HepG2 (cell line): ENCODE data around the gene EIF3B. TPM values are rescaled to one million over a fixed set of nuclear protein-coding genes. Genes with fewer than 3 reads are reported as not detected.

ENCODE experiments used
- ATAC-seq: fragments of 200-7000 bp; cut with Tn5 transposase; 3 replicates; pipeline ENCODE4 v1.9.1; 2020; ENCODE audit warnings: mild to moderate bottlenecking, moderate library complexity
- BruUV-seq: library from RNA; stranded (reverse); fragments of 400-500 nt; replicated peaks from 2 replicates; lab custom pipeline; 2021; lab: Mats Ljungman, UMichigan
- CTCF ChIA-PET: fragments of 300-600 bp; formaldehyde crosslinking; extraction: SDS; loops from one replicate; lab custom pipeline; 2021; ENCODE audit warnings: low total read pairs, inconsistent platforms, low intra/inter-chr PET ratio; lab: Yijun Ruan, JAX
- POLR2A ChIA-PET: fragments of 350-600 bp; sonication (Branson Sonifier 250); formaldehyde crosslinking; loops from one replicate; lab custom pipeline; 2020; ENCODE audit warnings: antibody characterized with exemption, inconsistent platforms; lab: Yijun Ruan, JAX
- DNase-seq: peaks from one replicate; pipeline ENCODE4 v3.0.0-alpha.2; 2015; ENCODE audit warnings: low spot score
- FAIRE-seq: peaks from 3 replicates; lab custom pipeline; 2011; peaks lifted over from hg19 to GRCh38; lab: Jason Lieb, UNC
- H2AFZ ChIP-seq: one replicate; pipeline ENCODE4 v1.6.1; 2011; ENCODE audit warnings: low read length, inconsistent platforms
- H3K27ac ChIP-seq: fragments of 300-600 bp; 3 replicates; pipeline ENCODE4 v1.8.0; 2011; ENCODE audit warnings: mixed run types, mild to moderate bottlenecking, mixed read lengths, low read length, inconsistent platforms; ENCODE audit not compliant: insufficient read depth; ENCODE audit errors: extremely low read length
- H3K27me3 ChIP-seq, 2 experiments: fragments of 200-600 bp in 1 of 2; 2 replicates in 1 of 2; 3 replicates in 1 of 2; pipeline versions ENCODE4 v1.6.0 to v1.8.0; 2011; ENCODE audit warnings: low read length in 2 of 2, mild to moderate bottlenecking in 2 of 2, moderate library complexity in 2 of 2, inconsistent platforms in 1 of 2; ENCODE audit not compliant: insufficient read depth in 2 of 2, control insufficient read depth in 1 of 2
- H3K36me3 ChIP-seq, 2 experiments: fragments of 200-600 bp in 1 of 2; replicated peaks in 1 of 2; 2 replicates in 1 of 2; 3 replicates in 1 of 2; pipeline versions ENCODE4 v1.5.1 to v1.8.0; 2011; ENCODE audit warnings: low read length in 2 of 2, inconsistent platforms in 1 of 2; ENCODE audit not compliant: insufficient read depth in 2 of 2, control insufficient read depth in 1 of 2
- H3K4me1 ChIP-seq: 2 replicates; pipeline ENCODE4 v1.5.1; 2012; ENCODE audit warnings: low read length, inconsistent platforms; ENCODE audit not compliant: insufficient read depth
- H3K4me2 ChIP-seq: 2 replicates; pipeline ENCODE4 v1.6.0; 2011; ENCODE audit warnings: low read depth, low read length, inconsistent platforms
- H3K4me3 ChIP-seq, 3 experiments: fragments of 200-600 bp in 1 of 3; sonication (generic), shearing (Covaris generic) in 1 of 3; replicated peaks in 1 of 3; 2 replicates each; pipeline ENCODE4 v1.5.1; 2011 to 2016; ENCODE audit warnings: low read length in 3 of 3, inconsistent platforms in 2 of 3, low read depth in 2 of 3, mild to moderate bottlenecking in 2 of 3, control low read depth in 1 of 3, mixed read lengths in 1 of 3; ENCODE audit not compliant: insufficient read depth in 1 of 3
- H3K79me2 ChIP-seq: one replicate; pipeline ENCODE4 v1.6.1; 2011; ENCODE audit warnings: low read length, inconsistent platforms; ENCODE audit not compliant: insufficient read depth
- H3K9ac ChIP-seq: 2 replicates; pipeline ENCODE4 v1.6.0; 2011; ENCODE audit warnings: mild to moderate bottlenecking, low read depth, low read length, inconsistent platforms; ENCODE audit not compliant: insufficient read depth
- H3K9me3 ChIP-seq: 2 replicates; pipeline ENCODE4 v1.5.1; 2012; ENCODE audit warnings: mild to moderate bottlenecking, low read length
- H4K20me1 ChIP-seq: 2 replicates; pipeline ENCODE4 v1.6.0; 2011; ENCODE audit warnings: inconsistent platforms, mild to moderate bottlenecking, low read length, moderate library complexity; ENCODE audit not compliant: insufficient read depth
- GMEB2 ChIP-seq: IDR thresholded peaks from 2 replicates; pipeline ENCODE4 v1.6.1; 2016; ENCODE audit warnings: missing biosample characterization, missing genetic modification reagents, low read depth
- HOMEZ ChIP-seq: IDR thresholded peaks from 2 replicates; pipeline ENCODE4 v1.6.1; 2016; ENCODE audit warnings: low read depth
- SMAD1 ChIP-seq: sonication (generic); formaldehyde crosslinking; IDR thresholded peaks from 2 replicates; pipeline ENCODE4 v1.4.0; 2020; ENCODE audit warnings: missing genetic modification reagents, low read depth, mild to moderate bottlenecking, borderline replicate concordance
- TBX2 ChIP-seq: sonication (generic); formaldehyde crosslinking; IDR thresholded peaks from 2 replicates; pipeline ENCODE4 v1.5.0; 2020; ENCODE audit warnings: missing genetic modification reagents, mild to moderate bottlenecking, borderline replicate concordance
- ZBTB2 ChIP-seq: sonication (generic); formaldehyde crosslinking; IDR thresholded peaks from 2 replicates; pipeline ENCODE4 v1.8.0; 2022; ENCODE audit warnings: low read depth, missing genetic modification reagents
- ZFP41 ChIP-seq: sonication (generic); formaldehyde crosslinking; IDR thresholded peaks from 2 replicates; pipeline ENCODE4 v1.4.0; 2020; ENCODE audit warnings: mild to moderate bottlenecking, missing genetic modification reagents, borderline replicate concordance
- ZNF17 ChIP-seq: sonication (generic); formaldehyde crosslinking; IDR thresholded peaks from 2 replicates; pipeline ENCODE4 v1.5.0; 2020; ENCODE audit warnings: mild to moderate bottlenecking, missing genetic modification reagents
- ZNF232 ChIP-seq: sonication (generic); formaldehyde crosslinking; IDR thresholded peaks from 2 replicates; pipeline ENCODE4 v1.4.0; 2020; ENCODE audit warnings: missing genetic modification reagents, borderline replicate concordance
- ZNF260 ChIP-seq: sonication (generic); formaldehyde crosslinking; IDR thresholded peaks from 2 replicates; pipeline ENCODE4 v1.4.0; 2020; ENCODE audit warnings: missing genetic modification reagents, low read depth, mild to moderate bottlenecking, borderline replicate concordance
- ZNF263 ChIP-seq: sonication (generic); formaldehyde crosslinking; IDR thresholded peaks from 2 replicates; pipeline ENCODE4 v1.4.0; 2020; ENCODE audit warnings: missing genetic modification reagents
- ZNF33A ChIP-seq: sonication (generic); formaldehyde crosslinking; IDR thresholded peaks from 2 replicates; pipeline ENCODE4 v1.5.1; 2020; ENCODE audit warnings: missing genetic modification reagents, mild to moderate bottlenecking, moderate library complexity, borderline replicate concordance
- ZNF878 ChIP-seq: sonication (generic); formaldehyde crosslinking; IDR thresholded peaks from 2 replicates; pipeline ENCODE4 v1.8.1; 2023; ENCODE audit warnings: mild to moderate bottlenecking, missing genetic modification reagents, moderate library complexity
- WGBS: methylation state at CpG from one replicate; pipeline ENCODE4 v1.1.6; 2017; ENCODE audit warnings: low lambda C conversion rate; 5-methylcytosine and 5-hydroxymethylcytosine counted together
- in situ Hi-C: cut with HindIII; loops from 2 replicates; pipeline ENCODE4 v1.10.0; 2017; ENCODE audit warnings: low pct_unique_long_range_greater_than_20kb; ENCODE audit not compliant: extremely low pct_ligation_motif_present
- intact Hi-C: fragments of 100-400 bp; cut with micrococcal nuclease; formaldehyde crosslinking; loops from one replicate; pipeline ENCODE4 v1.10.0; 2022; ENCODE audit not compliant: unreplicated experiment
- polyA plus RNA-seq, 8 experiments: library from polyadenylated mRNA; depleted of rRNA in 3 of 8; stranded (reverse) in 7 of 8; unstranded in 1 of 8; fragments of >200 nt; fragmentation: Illumina TruSeq in 4 of 8; extraction: Trizol in 4 of 8; gene quantifications; 2 replicates each; pipeline versions ENCODE4 v1.2.1 to v1.2.3, GENCODE V29; 2011 to 2016; ENCODE audit warnings: low read depth in 4 of 8, missing spikeins in 1 of 8, mixed read lengths in 1 of 8; ENCODE audit not compliant: insufficient read depth in 1 of 8
- total RNA-seq, 5 experiments: library from RNA; depleted of rRNA; stranded (reverse); fragments of >200 nt; fragmentation: Illumina TruSeq; extraction: Trizol; gene quantifications; 2 replicates each; pipeline ENCODE4 v1.2.3, GENCODE V29; 2016; ENCODE audit warnings: low read depth in 1 of 5

The EIF3B gene
- total and polyA plus RNA-seq, 2 of the 13 experiments (the other 11 are each of a cell fraction or from before 2014, with no cell fraction given) = 92.2 to 241 TPM

- TF ChIP-seq HOMEZ (CRISPR knock-in tag) (no peak), ZNF263 (0 out of 2 replicates have a peak, but pooled peaks have one; percentile 16)
- FAIRE-seq (no peak), ATAC-seq (no peak), DNase-seq (no peak)
- H3K36me3 ChIP-seq = no peaks in the 10 kb centered on the region
- no peak overlapping the region for H2AFZ ChIP-seq
- no peaks in the 10 kb centered on the region; a peak in 1 of 5 replicates for H3K27me3 ChIP-seq
- no TSS peak for BruUV-seq
- H3K4me3 ChIP-seq = no peak overlapping the region
- peaks cover 26% of the 10 kb centered on the region for H3K4me1 ChIP-seq
- intact Hi-C loops (no loop called here), in situ Hi-C loops (no loop called here)
- WGBS = 81% methylated on average over 12 of the region's 12 CpGs
- POLR2A ChIA-PET = no interaction called here
- H3K9me3 ChIP-seq = no peaks in the 10 kb centered on the region
- H3K9ac ChIP-seq = no peak overlapping the region
- no peak overlapping the region for H3K4me2 ChIP-seq
- H3K79me2 ChIP-seq = peaks cover 25% of the 10 kb centered on the region
- H3K27ac ChIP-seq = no peak overlapping the region
- peaks cover 6% of the 10 kb centered on the region for H4K20me1 ChIP-seq
- CTCF ChIA-PET = no interaction called here
These were observed 3.8 kb upstream of the EIF3B start for GRCh38 chr7:2350861-2351260.

- peak overlapping the region; percentile 100 for H3K27ac ChIP-seq
- no peak for ATAC-seq
- no peak for TF ChIP-seq SMAD1 (CRISPR knock-in tag)
- peak; percentile 2; the same call in 1 of the 2 replicates for TF ChIP-seq ZBTB2
- TF ChIP-seq TBX2 (CRISPR knock-in tag) = no peak
- TF ChIP-seq ZNF232 = no peak
- TF ChIP-seq GMEB2 (CRISPR knock-in tag) = no peak
- TF ChIP-seq ZNF33A (CRISPR knock-in tag) = no peak
- no peak for TF ChIP-seq ZNF17 (CRISPR knock-in tag)
- TF ChIP-seq ZNF260 (CRISPR knock-in tag) = no peak
- TF ChIP-seq ZNF878 = no peak
- TF ChIP-seq ZFP41 (CRISPR knock-in tag) = no peak
These were observed 1.3 kb upstream of the EIF3B start for GRCh38 chr7:2353113-2353935.

More at GRCh38 chr7:2353113-2353935, 1.3 kb upstream of the EIF3B start:
- intact Hi-C loops = no loop called here
- Histone ChIP-seq H2AFZ (no peak overlapping the region), H3K4me1 (peaks cover 43% of the 10 kb centered on the region), H3K4me3 (peak overlapping the region; percentile 96 to 98 (median 97)), H3K9ac (peak overlapping the region; percentile 100), H4K20me1 (peaks cover 28% of the 10 kb centered on the region), H3K27me3 (no peaks in the 10 kb centered on the region; a peak in 1 of 5 replicates), H3K9me3 (no peaks in the 10 kb centered on the region), H3K4me2 (peak overlapping the region; percentile 80), H3K79me2 (peaks cover 48% of the 10 kb centered on the region), H3K36me3 (peaks cover 2 to 16% of the 10 kb centered on the region in 2 experiments; a peak in 3 of 5 replicates)
- DNase-seq (no peak), FAIRE-seq (no peak)
- BruUV-seq = TSS peak; percentile 84
- in situ Hi-C loops = no loop called here
- WGBS = 66% methylated on average over 21 of the region's 22 CpGs
- ChIA-PET CTCF (no interaction called here), POLR2A (interaction anchor here (0.8 to 1.7 kb wide), 14 partner anchors 13 to 243 kb away, joined by 3 to 10 read pairs (median 5); partner anchors contain the start of genes CHST12, MRM2, NUDT1 and SNX8)
